ENCODE results near the gene ARHGEF28. TPM values are rescaled to one million over a fixed set of nuclear protein-coding genes. Genes with fewer than 3 reads are reported as not detected.

ARHGEF28 gene, protein sequence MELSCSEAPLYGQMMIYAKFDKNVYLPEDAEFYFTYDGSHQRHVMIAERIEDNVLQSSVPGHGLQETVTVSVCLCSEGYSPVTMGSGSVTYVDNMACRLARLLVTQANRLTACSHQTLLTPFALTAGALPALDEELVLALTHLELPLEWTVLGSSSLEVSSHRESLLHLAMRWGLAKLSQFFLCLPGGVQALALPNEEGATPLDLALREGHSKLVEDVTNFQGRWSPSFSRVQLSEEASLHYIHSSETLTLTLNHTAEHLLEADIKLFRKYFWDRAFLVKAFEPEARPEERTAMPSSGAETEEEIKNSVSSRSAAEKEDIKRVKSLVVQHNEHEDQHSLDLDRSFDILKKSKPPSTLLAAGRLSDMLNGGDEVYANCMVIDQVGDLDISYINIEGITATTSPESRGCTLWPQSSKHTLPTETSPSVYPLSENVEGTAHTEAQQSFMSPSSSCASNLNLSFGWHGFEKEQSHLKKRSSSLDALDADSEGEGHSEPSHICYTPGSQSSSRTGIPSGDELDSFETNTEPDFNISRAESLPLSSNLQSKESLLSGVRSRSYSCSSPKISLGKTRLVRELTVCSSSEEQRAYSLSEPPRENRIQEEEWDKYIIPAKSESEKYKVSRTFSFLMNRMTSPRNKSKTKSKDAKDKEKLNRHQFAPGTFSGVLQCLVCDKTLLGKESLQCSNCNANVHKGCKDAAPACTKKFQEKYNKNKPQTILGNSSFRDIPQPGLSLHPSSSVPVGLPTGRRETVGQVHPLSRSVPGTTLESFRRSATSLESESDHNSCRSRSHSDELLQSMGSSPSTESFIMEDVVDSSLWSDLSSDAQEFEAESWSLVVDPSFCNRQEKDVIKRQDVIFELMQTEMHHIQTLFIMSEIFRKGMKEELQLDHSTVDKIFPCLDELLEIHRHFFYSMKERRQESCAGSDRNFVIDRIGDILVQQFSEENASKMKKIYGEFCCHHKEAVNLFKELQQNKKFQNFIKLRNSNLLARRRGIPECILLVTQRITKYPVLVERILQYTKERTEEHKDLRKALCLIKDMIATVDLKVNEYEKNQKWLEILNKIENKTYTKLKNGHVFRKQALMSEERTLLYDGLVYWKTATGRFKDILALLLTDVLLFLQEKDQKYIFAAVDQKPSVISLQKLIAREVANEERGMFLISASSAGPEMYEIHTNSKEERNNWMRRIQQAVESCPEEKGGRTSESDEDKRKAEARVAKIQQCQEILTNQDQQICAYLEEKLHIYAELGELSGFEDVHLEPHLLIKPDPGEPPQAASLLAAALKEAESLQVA (N-terminal part only)
- total RNA-seq, result 1 to 10 TPM in 2 of 4 donors, under 1 TPM in 2; 0.52 to 1.2 (median 0.98) TPM

GRCh38 chr5:73625944-73626811 is at the start of gene ARHGEF28:
Gene ARHGEF28, plus strand, starts transcription at chr5:73626196. Its CDS starts 58,656 bp downstream, at chr5:73684852.
- ATAC-seq (peak; percentile 82 to 85), DNase-seq (peak; percentile 42 to 69)
- Histone ChIP-seq H3K27ac (peak within 1 kb of the TSS; percentile 56 to 83 (median 82)), H3K27me3 (no peaks in the 10 kb centered on the region), H3K36me3 (no peaks in the 10 kb centered on the region), H3K4me1 (peaks cover 0 to 8% of the 10 kb centered on the region in 2 donors), H3K9me3 (no peaks in the 10 kb centered on the region), H3K4me3 (peak within 1 kb of the TSS; percentile 60 to 82 (median 64))
- intact Hi-C loops (cut with DNase I; ENCODE audit: low total_unique reads) (no loop called here), in situ Hi-C loops (cut with MboI; ENCODE audit: low sequenced_read_pairs in 4 of 4) (no loop called here)
- no peak for TF ChIP-seq POLR2A (IDR thresholded peaks at IDR 0.05)
- TF ChIP-seq, protein P1, sequence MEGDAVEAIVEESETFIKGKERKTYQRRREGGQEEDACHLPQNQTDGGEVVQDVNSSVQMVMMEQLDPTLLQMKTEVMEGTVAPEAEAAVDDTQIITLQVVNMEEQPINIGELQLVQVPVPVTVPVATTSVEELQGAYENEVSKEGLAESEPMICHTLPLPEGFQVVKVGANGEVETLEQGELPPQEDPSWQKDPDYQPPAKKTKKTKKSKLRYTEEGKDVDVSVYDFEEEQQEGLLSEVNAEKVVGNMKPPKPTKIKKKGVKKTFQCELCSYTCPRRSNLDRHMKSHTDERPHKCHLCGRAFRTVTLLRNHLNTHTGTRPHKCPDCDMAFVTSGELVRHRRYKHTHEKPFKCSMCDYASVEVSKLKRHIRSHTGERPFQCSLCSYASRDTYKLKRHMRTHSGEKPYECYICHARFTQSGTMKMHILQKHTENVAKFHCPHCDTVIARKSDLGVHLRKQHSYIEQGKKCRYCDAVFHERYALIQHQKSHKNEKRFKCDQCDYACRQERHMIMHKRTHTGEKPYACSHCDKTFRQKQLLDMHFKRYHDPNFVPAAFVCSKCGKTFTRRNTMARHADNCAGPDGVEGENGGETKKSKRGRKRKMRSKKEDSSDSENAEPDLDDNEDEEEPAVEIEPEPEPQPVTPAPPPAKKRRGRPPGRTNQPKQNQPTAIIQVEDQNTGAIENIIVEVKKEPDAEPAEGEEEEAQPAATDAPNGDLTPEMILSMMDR (IDR thresholded peaks at IDR 0.05 in 4 of 5, conservative IDR thresholded peaks at IDR 0.05 in 1 of 5), result no peak

DNA sequence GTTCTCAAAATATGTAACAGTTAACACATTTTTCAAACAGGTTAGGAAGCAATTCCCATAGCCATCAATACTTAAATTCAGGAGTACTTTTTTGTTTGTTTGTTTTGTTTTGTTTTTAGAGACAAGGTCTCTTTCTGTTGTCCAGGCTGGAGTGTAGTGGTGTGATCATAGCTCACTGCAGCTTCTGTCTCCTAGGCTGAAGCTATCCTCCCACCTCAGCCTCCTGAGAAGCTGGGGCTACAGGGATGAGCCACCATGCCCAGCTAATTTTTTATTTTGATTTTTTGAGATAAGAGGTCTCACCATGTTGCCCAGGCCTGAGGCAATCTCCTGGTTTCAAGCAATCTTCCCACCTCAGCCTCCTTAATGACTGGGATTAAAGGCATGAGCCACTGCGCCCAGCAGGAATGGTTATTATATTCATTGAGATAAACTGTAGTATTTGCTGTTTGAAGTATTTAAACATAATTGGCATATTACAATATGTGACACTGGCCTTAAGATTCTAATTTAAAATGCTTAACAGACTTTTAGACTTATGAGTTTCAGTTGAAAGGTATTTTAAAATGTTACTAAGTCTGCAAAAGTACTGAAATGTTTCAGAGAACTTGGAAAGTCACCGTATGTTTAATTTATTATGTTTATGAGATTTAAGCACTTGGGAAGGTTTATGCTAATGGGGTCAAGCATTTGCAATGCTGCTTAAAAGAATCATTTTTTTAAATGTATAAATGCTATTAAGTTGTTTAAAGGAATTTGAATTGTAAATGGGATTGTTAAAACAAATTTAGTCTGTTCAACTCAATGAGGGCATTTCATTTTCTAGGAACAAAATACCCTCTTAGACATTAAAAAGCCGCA is 43.5 kb upstream of the ARHGEF28 start:
- in situ Hi-C loops (cut with MboI; ENCODE audit: low sequenced_read_pairs in 4 of 4) (loop anchor here in 1 of 4 donors (10.0 kb wide), 1 partner anchor 1062 kb away; the partner anchor contains the start of gene ENC1), intact Hi-C loops (cut with DNase I; ENCODE audit: low total_unique reads) (no loop called here)
- Histone ChIP-seq H3K27ac (no peak overlapping the region), H3K4me3 (no peak overlapping the region), H3K36me3 (peaks cover 0 to 39% of the 10 kb centered on the region in 2 donors), H3K4me1 (no peaks in the 10 kb centered on the region), H3K27me3 (no peaks in the 10 kb centered on the region), H3K9me3 (no peaks in the 10 kb centered on the region)
- ATAC-seq, result no peak
- DNase-seq, result no peak
- TF ChIP-seq, protein P1 (IDR thresholded peaks at IDR 0.05 in 4 of 5, conservative IDR thresholded peaks at IDR 0.05 in 1 of 5), result no peak
- no peak for TF ChIP-seq POLR2A (IDR thresholded peaks at IDR 0.05)

DNA sequence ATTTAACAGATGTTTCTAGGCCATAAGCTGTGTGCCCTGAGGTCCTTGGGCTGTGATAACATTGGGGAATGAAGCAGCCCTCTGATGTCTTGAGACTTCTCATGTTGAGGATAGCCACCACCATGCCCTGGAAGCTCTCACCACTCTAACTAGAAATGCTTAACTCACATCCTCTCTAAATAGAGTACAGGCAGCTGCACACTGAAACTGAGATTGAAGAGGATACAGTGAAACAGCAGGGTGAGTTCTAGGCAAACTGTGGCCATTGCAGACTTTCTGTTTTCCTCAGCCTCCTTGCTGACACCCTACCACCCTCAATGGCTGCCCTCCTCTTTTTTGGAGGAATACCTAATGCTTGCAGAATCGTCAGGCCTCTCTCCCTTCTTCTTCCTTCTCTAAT is 38.1 kb upstream of the ARHGEF28 start:
- no peaks in the 10 kb centered on the region for H3K36me3 ChIP-seq
- in situ Hi-C loops (cut with MboI; ENCODE audit: low sequenced_read_pairs in 4 of 4), result loop anchor here in 1 of 4 donors (10.0 kb wide), 1 partner anchor 1057 kb away; the partner anchor contains the start of gene ENC1
- intact Hi-C loops (cut with DNase I; ENCODE audit: low total_unique reads), result no loop called here
- H3K27ac ChIP-seq, result no peak overlapping the region
- no peaks in the 10 kb centered on the region for H3K4me1 ChIP-seq
- H3K9me3 ChIP-seq, result no peaks in the 10 kb centered on the region
- H3K4me3 ChIP-seq, result no peak overlapping the region
- no peak for TF ChIP-seq POLR2A (IDR thresholded peaks at IDR 0.05)
- TF ChIP-seq, protein P1 (IDR thresholded peaks at IDR 0.05 in 4 of 5, conservative IDR thresholded peaks at IDR 0.05 in 1 of 5), result no peak
- H3K27me3 ChIP-seq, result no peaks in the 10 kb centered on the region
- DNase-seq (no peak), ATAC-seq (no peak)
